ENCODE measurements around the gene SACM1L.

GRCh38 chr3:45686850-45687249, 2.3 kb upstream of the SACM1L start:
- TF ChIP-seq ZNF70 (CRISPR knock-in tag; IDR thresholded peaks at IDR 0.05) (no peak), CSDC2 (CRISPR knock-in tag; IDR thresholded peaks at IDR 0.05) (no peak)
